ENCODE results near the gene SLC4A4. TPM values are rescaled to one million over a fixed set of nuclear protein-coding genes. Genes with fewer than 3 reads are reported as not detected.

The SLC4A4 gene
- total and polyA plus RNA-seq, 2 of the 8 experiments (the other 6 are each of a cell fraction or from before 2014, with no cell fraction given) = 0.67 to 2.8 TPM

DNA sequence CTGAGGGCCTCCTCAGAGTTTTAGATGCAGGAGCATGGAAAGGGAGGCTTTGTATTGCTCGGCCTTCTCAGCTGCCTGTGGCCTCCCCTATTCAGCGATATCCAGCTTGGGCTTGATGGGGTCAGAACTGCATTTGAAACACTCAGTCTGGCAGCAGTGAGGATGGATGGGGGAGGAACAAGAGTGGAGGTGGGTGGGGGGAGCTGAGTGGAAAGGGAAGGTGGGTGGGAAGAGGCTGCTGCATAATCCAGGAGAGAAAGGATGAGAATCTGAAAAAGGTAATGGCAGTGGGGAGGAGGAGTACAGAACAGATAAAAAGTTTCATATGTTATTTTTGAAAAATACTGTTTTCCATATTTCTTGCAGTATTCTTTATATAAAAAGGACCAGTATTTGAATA, 202.7 kb downstream of the SLC4A4 start:
- Histone ChIP-seq H3K4me3 (ENCODE audit: extremely low read depth in 1 of 4, insufficient read depth in 2 of 4, low read depth in 3 of 4, low read length in 4 of 4) (no peak overlapping the region), H2BK5ac (ENCODE audit: low read depth, low read length) (no peak overlapping the region), H3K23ac (ENCODE audit: insufficient read length) (no peak overlapping the region), H4K20me1 (replicated peaks in 1 of 2; ENCODE audit: control insufficient read depth in 1 of 2, insufficient read depth in 2 of 2, low read length in 2 of 2) (no peaks in the 10 kb centered on the region), H3K23me2 (ENCODE audit: low read depth, low read length) (no peaks in the 10 kb centered on the region), H3K9me3 (ENCODE audit: insufficient read depth in 2 of 2, low read depth in 1 of 2, low read length in 1 of 2) (no peaks in the 10 kb centered on the region), H3K4me2 (ENCODE audit: insufficient read depth in 1 of 2, low read depth in 2 of 2, low read length in 2 of 2) (no peak overlapping the region), H3K4ac (replicated peaks; ENCODE audit: insufficient read length, low read depth, low read length) (no peak overlapping the region), H2BK15ac (ENCODE audit: low read length) (no peak overlapping the region), H4K91ac (replicated peaks; ENCODE audit: insufficient read length, low read length) (no peak overlapping the region), H3K27me3 (replicated peaks in 1 of 4; ENCODE audit: control insufficient read depth in 3 of 4, extremely low read depth in 1 of 4, insufficient read depth in 3 of 4, low read length in 3 of 4) (no peaks in the 10 kb centered on the region), H3K4me1 (replicated peaks in 1 of 4; ENCODE audit: control insufficient read depth in 3 of 4, insufficient read depth in 4 of 4, low read length in 3 of 4) (0 out of 7 replicates have a peak, but pooled peaks cover 0 to 2% (median 0%) of the 10 kb centered on the region in 4 experiments), H2BK120ac (replicated peaks; ENCODE audit: low read depth, low read length) (no peak overlapping the region), H2BK20ac (ENCODE audit: low read length) (no peak overlapping the region), H2AFZ (ENCODE audit: low read length) (no peak overlapping the region; the same call in 1 of the 2 replicates), H4K8ac (ENCODE audit: extremely low read depth, insufficient read depth, low read length) (no peak overlapping the region), H4K5ac (ENCODE audit: insufficient read length, low read depth, low read length) (no peak overlapping the region), H3K9ac (replicated peaks in 1 of 4; ENCODE audit: extremely low read depth in 1 of 4, low read depth in 3 of 4, low read length in 3 of 4) (no peak overlapping the region), H3K18ac (ENCODE audit: extremely low read depth, low read length) (no peak overlapping the region), H3K36me3 (ENCODE audit: control insufficient read depth in 2 of 4, insufficient read depth in 4 of 4, low read length in 3 of 4) (no peaks in the 10 kb centered on the region), H3K56ac (replicated peaks; ENCODE audit: insufficient read length, low read depth, low read length) (no peak overlapping the region), H2BK12ac (ENCODE audit: low read depth, low read length) (no peak overlapping the region), H3K27ac (ENCODE audit: low read depth, low read length) (no peak overlapping the region), H3K79me2 (ENCODE audit: control insufficient read depth in 1 of 2, insufficient read depth in 2 of 2, low read length in 2 of 2) (no peaks in the 10 kb centered on the region; a peak in 1 of 4 replicates), H2AK5ac (ENCODE audit: low read depth, low read length) (no peak overlapping the region), H3K79me1 (ENCODE audit: low read depth, low read length) (no peaks in the 10 kb centered on the region), H3K14ac (ENCODE audit: insufficient read length) (no peak overlapping the region)
- no peak for FAIRE-seq
- 100% methylated on average over 2 of the region's 2 CpGs; no CpG with 5 or more reads in 1 of the 2 experiments for WGBS, 2 experiments (ENCODE audit: extremely low coverage in 1 of 2, insufficient coverage in 1 of 2, insufficient read length in 1 of 2, insufficient replicate concordance in 2 of 2, low coverage in 1 of 2, low lambda C conversion rate in 2 of 2, missing lambda C conversion rate in 1 of 2)
- TF ChIP-seq KDM5A (IDR thresholded peaks at IDR 0.05; ENCODE audit: low read length) (no peak), CTBP2 (IDR thresholded peaks at IDR 0.05; ENCODE audit: borderline replicate concordance, insufficient read depth, insufficient read length, low read length) (no peak), SP4 (IDR thresholded peaks at IDR 0.05; ENCODE audit: low read length) (no peak), SP2 (IDR thresholded peaks at IDR 0.05; ENCODE audit: low read length) (no peak), ZNF274 (IDR thresholded peaks at IDR 0.05; ENCODE audit: borderline replicate concordance, extremely low read depth, low read length) (no peak), CREB1 (IDR thresholded peaks at IDR 0.05) (no peak), BACH1 (IDR thresholded peaks at IDR 0.05; ENCODE audit: low read length) (no peak), FOSL1 (IDR thresholded peaks at IDR 0.05; ENCODE audit: insufficient read depth, low read depth, low read length) (no peak), EZH2 (IDR thresholded peaks at IDR 0.05; ENCODE audit: low read depth, low read length, severe bottlenecking) (no peak), RFX5 (IDR thresholded peaks at IDR 0.05; ENCODE audit: borderline replicate concordance, low read depth, low read length) (no peak), RAD21 (IDR thresholded peaks at IDR 0.05 in 1 of 2, conservative IDR thresholded peaks at IDR 0.05 in 1 of 2; ENCODE audit: low read depth in 2 of 2, low read length in 2 of 2) (no peak)
- TF ChIP-seq, protein P1, sequence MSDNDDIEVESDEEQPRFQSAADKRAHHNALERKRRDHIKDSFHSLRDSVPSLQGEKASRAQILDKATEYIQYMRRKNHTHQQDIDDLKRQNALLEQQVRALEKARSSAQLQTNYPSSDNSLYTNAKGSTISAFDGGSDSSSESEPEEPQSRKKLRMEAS (IDR thresholded peaks at IDR 0.05) = no peak
- no peak for DNase-seq (ENCODE audit: low read depth in 1 of 2, low spot score in 2 of 2)
- ChIA-PET CTCF (ENCODE audit: partially characterized antibody) (interaction anchor here (1.0 to 1.7 kb wide), 7 partner anchors 8 to 314 kb away, joined by 3 to 10 read pairs (median 3); no protein-coding TSS in a partner anchor), POLR2A (ENCODE audit: partially characterized antibody) (no interaction called here)

Measured in H1 (cell line).